Heart right ventricle (tissue), 16 donors: ENCODE measurements around the gene EIF2D. TPM values are rescaled to one million over a fixed set of nuclear protein-coding genes. Genes with fewer than 3 reads are reported as not detected.

Experiments
- ATAC-seq, 8 donors: fragments of 200-7000 bp; cut with Tn5 transposase; one replicate each; pipeline ENCODE4 v1.9.1; 2020; ENCODE audit warnings: mild to moderate bottlenecking in 8 of 8, moderate library complexity in 8 of 8, moderate number of reproducible peaks in 1 of 8
- DNase-seq, 2 donors: peaks; one replicate each; pipeline ENCODE4 v3.0.0-alpha.2; 2020
- H3K27ac ChIP-seq, 10 donors: fragments of 200-600 bp; sonication (generic) in 2 of 10; one replicate each; pipeline versions ENCODE4 v1.5.0 to v1.8.0; 2020 to 2022; ENCODE audit warnings: mild to moderate bottlenecking in 3 of 10
- H3K27me3 ChIP-seq, 7 donors: fragments of 200-600 bp; one replicate each; pipeline ENCODE4 v1.8.0; 2021 to 2022; ENCODE audit warnings: mild to moderate bottlenecking in 2 of 7
- H3K36me3 ChIP-seq, 9 donors: fragments of 200-600 bp; sonication (generic) in 1 of 9; one replicate each; pipeline versions ENCODE4 v1.5.0 to v1.8.0; 2020 to 2022; ENCODE audit warnings: mild to moderate bottlenecking in 2 of 9
- H3K4me1 ChIP-seq, 9 donors: fragments of 200-600 bp; sonication (generic) in 1 of 9; one replicate each; pipeline versions ENCODE4 v1.5.0 to v1.8.0; 2020 to 2022; ENCODE audit warnings: mild to moderate bottlenecking in 4 of 9
- H3K4me3 ChIP-seq, 10 donors: fragments of 200-600 bp; sonication (generic) in 2 of 10; one replicate each; pipeline versions ENCODE4 v1.5.0 to v1.8.0; 2020 to 2022; ENCODE audit warnings: mild to moderate bottlenecking in 7 of 10, moderate library complexity in 2 of 10
- H3K9me3 ChIP-seq, 11 donors: fragments of 200-600 bp in 10 of 11; sonication (generic) in 2 of 11; one replicate each; pipeline versions ENCODE4 v1.5.0 to v1.8.0; 2013 to 2022; ENCODE audit warnings: mild to moderate bottlenecking in 2 of 11, control low read depth in 1 of 11, moderate library complexity in 1 of 11
- WGBS, 2 donors: extraction: QIAGEN DNeasy Blood & Tissue Kit; methylation state at CpG; one replicate each; pipeline ENCODE4 v1.1.7; 2013; ENCODE audit warnings: inconsistent platforms in 1 of 2; 5-methylcytosine and 5-hydroxymethylcytosine counted together
- intact Hi-C, 10 donors: fragments of 100-400 bp; cut with DNase I; formaldehyde crosslinking; loops; one replicate each; pipeline versions ENCODE4 v1.11.1 to v1.14.2; 2022
- polyA plus RNA-seq, 2 donors: library from polyadenylated mRNA; stranded (reverse); fragments of 200-250 nt; gene quantifications; one replicate each; pipeline ENCODE4 v1.2.3, GENCODE V29; 2013
- total RNA-seq, 10 donors: library from RNA; stranded (reverse); fragmentation: NEBNext Ultra II Directional in 3 of 10; extraction: Animal tissue kit (Norgen Biotek cat#: 25700) in 3 of 10; gene quantifications; one replicate each; pipeline versions ENCODE4 v1.2.1 to v1.2.4, GENCODE V29; 2021 to 2023
- TF ChIP-seq, protein P1 (sequence below), 9 donors: fragments of 200-600 bp; sonication (generic) in 2 of 9; IDR thresholded peaks; one replicate each; pipeline versions ENCODE4 v1.5.0 to v1.8.0; 2021 to 2022; ENCODE audit warnings: antibody characterized with exemption in 9 of 9, mild to moderate bottlenecking in 5 of 9, moderate library complexity in 1 of 9
- donor health status: Arrhythmogenic right ventricular cardiomyopathy.
- donor health status: ischemic (EF 13 %, LVEDD 7.1; RV severe dilation, severe dysfunction).
- donor health status: healthy with polysubstance abuse.
- donor health status: DM: no; HTN: yes; CAD: no.
- donor health status: DM: no; HTN: no; CAD: no.
- donor health status: ischemic (EF 25% LVEDD 6.9; RV normal size, moderate dysfunction).
- donor health status: ischemic (EF 25% LVEDD 5.7; RV mildly dilated, moderate dysfunction).
- donor health status: healthy.
- donor health status: DM: yes; HTN: yes; CAD: no.
- donor health status: Ischemic cardiomyopathy.
- donor health status: ischemic (EF 35%, LVEDD 5.7; RV mildly dilated, moderate dysfunction).
- donor health status: nonischemic (EF 11% LVEDD 7.7; RV severe dilation, severe dysfunction).
- donor health status: DM: yes; HTN: yes; CAD: no.
- donor health status: PGD.
- donor health status: ischemic (EF 29% LVEDD 5.4; RV normal size, mild dysfunction).
- donor health status: nonischemic (EF 23%, LVEDD 6.1; RV moderate dilation, normal function).

The EIF2D gene
- total and polyA plus RNA-seq, 12 donors = 16.8 to 35.6 (median 29.5) TPM

DNA sequence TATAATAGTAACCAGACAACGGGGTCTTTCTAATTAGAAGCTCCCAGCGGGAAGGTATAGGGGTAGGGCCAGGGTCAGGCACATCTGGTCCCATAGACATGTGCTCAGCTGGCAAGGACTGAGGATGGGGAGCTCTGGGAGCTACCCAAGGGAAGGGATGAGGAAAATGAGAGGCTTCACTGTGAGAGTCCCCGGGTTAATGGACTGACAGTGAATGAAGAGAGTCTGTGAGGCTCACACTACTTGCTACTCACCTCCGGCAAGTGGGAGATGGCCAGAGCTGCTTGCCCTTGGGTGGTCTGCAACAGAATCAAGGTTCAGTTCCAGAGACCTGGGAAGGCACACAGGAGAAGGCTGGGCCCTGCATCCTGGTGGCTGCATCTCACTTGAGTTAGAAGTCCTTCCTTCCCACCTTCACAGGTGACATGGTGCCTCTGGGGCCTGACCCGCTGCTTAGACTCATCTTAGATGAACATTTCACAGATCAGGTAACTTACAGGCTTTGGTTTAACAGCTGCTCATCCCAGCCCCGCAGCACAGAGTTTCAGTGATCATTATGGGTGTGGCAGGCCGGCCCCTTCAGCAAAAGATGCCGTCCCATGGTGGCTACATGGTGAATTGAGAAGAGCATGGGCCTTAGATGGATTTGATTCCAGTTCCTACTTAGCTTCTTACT lies 31.7 kb downstream of the EIF2D start:
- Histone ChIP-seq H3K36me3 (peaks cover 0 to 33% (median 6%) of the 10 kb centered on the region in 9 donors), H3K4me3 (peak overlapping the region in 1 of 10 donors; percentile 32)
- 94 to 97% methylated on average over 8 of the region's 8 CpGs for WGBS, 2 donors

GRCh38 chr1:206579747-206580437 lies 32.4 kb downstream of the EIF2D start:
- H3K27ac ChIP-seq = peak overlapping the region in 7 of 10 donors; percentile 31 to 95 (median 60)
- no peaks in the 10 kb centered on the region for H3K9me3 ChIP-seq
- H3K36me3 ChIP-seq = peaks cover 0 to 26% (median 0%) of the 10 kb centered on the region in 9 donors
- H3K27me3 ChIP-seq = no peaks in the 10 kb centered on the region
- ATAC-seq = peak; percentile 57 to 88 (median 76)
- TF ChIP-seq, protein P1, sequence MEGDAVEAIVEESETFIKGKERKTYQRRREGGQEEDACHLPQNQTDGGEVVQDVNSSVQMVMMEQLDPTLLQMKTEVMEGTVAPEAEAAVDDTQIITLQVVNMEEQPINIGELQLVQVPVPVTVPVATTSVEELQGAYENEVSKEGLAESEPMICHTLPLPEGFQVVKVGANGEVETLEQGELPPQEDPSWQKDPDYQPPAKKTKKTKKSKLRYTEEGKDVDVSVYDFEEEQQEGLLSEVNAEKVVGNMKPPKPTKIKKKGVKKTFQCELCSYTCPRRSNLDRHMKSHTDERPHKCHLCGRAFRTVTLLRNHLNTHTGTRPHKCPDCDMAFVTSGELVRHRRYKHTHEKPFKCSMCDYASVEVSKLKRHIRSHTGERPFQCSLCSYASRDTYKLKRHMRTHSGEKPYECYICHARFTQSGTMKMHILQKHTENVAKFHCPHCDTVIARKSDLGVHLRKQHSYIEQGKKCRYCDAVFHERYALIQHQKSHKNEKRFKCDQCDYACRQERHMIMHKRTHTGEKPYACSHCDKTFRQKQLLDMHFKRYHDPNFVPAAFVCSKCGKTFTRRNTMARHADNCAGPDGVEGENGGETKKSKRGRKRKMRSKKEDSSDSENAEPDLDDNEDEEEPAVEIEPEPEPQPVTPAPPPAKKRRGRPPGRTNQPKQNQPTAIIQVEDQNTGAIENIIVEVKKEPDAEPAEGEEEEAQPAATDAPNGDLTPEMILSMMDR (IDR thresholded peaks at IDR 0.05) = no peak
- DNase-seq = peak; percentile 68 to 71
- intact Hi-C loops = loop anchor here in 4 of 10 donors (2.0 to 5.0 kb wide), 4 partner anchors 33 to 89 kb away; no protein-coding TSS in a partner anchor
- peaks cover 4 to 93% (median 26%) of the 10 kb centered on the region in 9 donors for H3K4me1 ChIP-seq
- 78 to 82% methylated on average over 11 of the region's 11 CpGs for WGBS, 2 donors
- H3K4me3 ChIP-seq = peak overlapping the region in 1 of 10 donors; percentile 32

More for the DNA sequence above, 31.7 kb downstream of the EIF2D start:
- H3K9me3 ChIP-seq = no peaks in the 10 kb centered on the region
- TF ChIP-seq, protein P1 (IDR thresholded peaks at IDR 0.05) = no peak
- peaks cover 4 to 91% (median 21%) of the 10 kb centered on the region in 9 donors for H3K4me1 ChIP-seq
- ATAC-seq (no peak), DNase-seq (no peak)
- peak overlapping the region in 6 of 10 donors; percentile 51 to 95 (median 65) for H3K27ac ChIP-seq
- H3K27me3 ChIP-seq = no peaks in the 10 kb centered on the region
- intact Hi-C loops = loop anchor here in 4 of 10 donors (2.0 to 5.0 kb wide), 4 partner anchors 33 to 90 kb away; no protein-coding TSS in a partner anchor

GRCh38 chr1:206578978-206579374 lies 33.3 kb downstream of the EIF2D start:
- intact Hi-C loops = no loop called here
- 82 to 94% methylated on average over 4 of the region's 4 CpGs for WGBS, 2 donors
- H3K27ac ChIP-seq = peak overlapping the region in 7 of 10 donors; percentile 31 to 95 (median 60)
- peaks cover 0 to 17% (median 0%) of the 10 kb centered on the region in 9 donors for H3K36me3 ChIP-seq
- no peak for DNase-seq
- H3K4me3 ChIP-seq = no peak overlapping the region
- TF ChIP-seq, protein P1 (IDR thresholded peaks at IDR 0.05) = no peak
- peaks cover 4 to 99% (median 34%) of the 10 kb centered on the region in 9 donors for H3K4me1 ChIP-seq
- no peak for ATAC-seq
- H3K9me3 ChIP-seq = no peaks in the 10 kb centered on the region
- H3K27me3 ChIP-seq = no peaks in the 10 kb centered on the region
